ENCODE measurements around the gene CLCNKA. TPM values are rescaled to one million over a fixed set of nuclear protein-coding genes. Genes with fewer than 3 reads are reported as not detected.
"Not testable (repeated sequence)": the region's sequence is repeated elsewhere in the genome, so short reads cannot be mapped to it uniquely, and the experiment has no call there.

CLCNKA gene
- total and polyA plus RNA-seq, 8 donors, result 0.12 to 1.4 (median 0.84) TPM

DNA sequence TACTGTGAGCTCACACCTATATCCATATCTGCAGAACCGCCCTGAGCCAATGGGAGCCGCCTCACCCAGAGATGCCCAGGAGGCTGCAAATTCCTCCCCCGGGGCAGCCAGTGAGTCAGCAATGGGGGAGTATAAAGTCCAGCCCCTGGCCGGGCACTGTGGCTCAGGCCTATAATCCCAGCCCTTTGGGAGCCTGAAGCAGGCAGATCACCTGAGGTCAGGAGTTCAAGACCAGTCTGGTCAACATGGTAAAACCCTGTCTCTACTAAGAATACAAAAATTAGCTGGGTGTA is 16.7 kb downstream of the CLCNKA start:
- Histone ChIP-seq H3K27me3 (no peaks in the 10 kb centered on the region), H3K36me3 (no peaks in the 10 kb centered on the region), H3K27ac (no peak overlapping the region), H3K9me3 (no peaks in the 10 kb centered on the region), H3K4me1 (no peaks in the 10 kb centered on the region), H3K4me3 (no peak overlapping the region)
- DNase-seq, result no peak
- intact Hi-C loops (cut with DNase I), result no loop called here
- TF ChIP-seq, protein P1, sequence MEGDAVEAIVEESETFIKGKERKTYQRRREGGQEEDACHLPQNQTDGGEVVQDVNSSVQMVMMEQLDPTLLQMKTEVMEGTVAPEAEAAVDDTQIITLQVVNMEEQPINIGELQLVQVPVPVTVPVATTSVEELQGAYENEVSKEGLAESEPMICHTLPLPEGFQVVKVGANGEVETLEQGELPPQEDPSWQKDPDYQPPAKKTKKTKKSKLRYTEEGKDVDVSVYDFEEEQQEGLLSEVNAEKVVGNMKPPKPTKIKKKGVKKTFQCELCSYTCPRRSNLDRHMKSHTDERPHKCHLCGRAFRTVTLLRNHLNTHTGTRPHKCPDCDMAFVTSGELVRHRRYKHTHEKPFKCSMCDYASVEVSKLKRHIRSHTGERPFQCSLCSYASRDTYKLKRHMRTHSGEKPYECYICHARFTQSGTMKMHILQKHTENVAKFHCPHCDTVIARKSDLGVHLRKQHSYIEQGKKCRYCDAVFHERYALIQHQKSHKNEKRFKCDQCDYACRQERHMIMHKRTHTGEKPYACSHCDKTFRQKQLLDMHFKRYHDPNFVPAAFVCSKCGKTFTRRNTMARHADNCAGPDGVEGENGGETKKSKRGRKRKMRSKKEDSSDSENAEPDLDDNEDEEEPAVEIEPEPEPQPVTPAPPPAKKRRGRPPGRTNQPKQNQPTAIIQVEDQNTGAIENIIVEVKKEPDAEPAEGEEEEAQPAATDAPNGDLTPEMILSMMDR (IDR thresholded peaks at IDR 0.05), result no peak
- no peak for ATAC-seq

- H3K36me3 ChIP-seq; intact Hi-C loops (cut with DNase I); DNase-seq: not testable (repeated sequence)
Measured at GRCh38 chr1:16039871-16040270, 18.0 kb downstream of the CLCNKA start.

DNA sequence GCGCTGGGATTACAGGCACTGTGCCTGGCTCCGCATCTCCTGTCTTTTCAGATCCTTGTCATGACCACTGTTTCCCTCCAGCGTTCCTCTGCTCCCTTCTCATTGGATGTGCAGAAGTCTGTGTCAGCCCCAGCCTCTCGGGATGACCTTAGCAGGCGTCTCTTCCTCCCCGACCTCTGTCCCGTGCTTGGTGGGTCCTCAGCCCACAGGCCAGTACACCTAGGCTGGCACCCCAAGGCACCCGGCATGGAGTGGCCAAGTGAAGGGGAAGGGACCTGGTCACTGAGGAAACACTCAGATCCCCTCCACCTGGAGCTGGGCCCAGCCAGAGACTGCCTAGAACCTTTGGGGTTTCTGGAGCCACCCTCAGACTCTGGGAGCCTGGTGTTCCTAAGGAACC is 19.4 kb downstream of the CLCNKA start:
- H3K9me3 ChIP-seq, result no peaks in the 10 kb centered on the region
- TF ChIP-seq, protein P1 (IDR thresholded peaks at IDR 0.05), result no peak
- no peaks in the 10 kb centered on the region for H3K4me1 ChIP-seq
- no peak overlapping the region for H3K27ac ChIP-seq
- H3K4me3 ChIP-seq, result no peak overlapping the region
- DNase-seq (peak in 1 of 4 donors; percentile 60), ATAC-seq (no peak)
- intact Hi-C loops (cut with DNase I), result no loop called here
- no peaks in the 10 kb centered on the region for H3K36me3 ChIP-seq
- H3K27me3 ChIP-seq, result no peaks in the 10 kb centered on the region

More at GRCh38 chr1:16039871-16040270, 18.0 kb downstream of the CLCNKA start:
- not testable (repeated sequence) for H3K27me3 ChIP-seq, H3K9me3 ChIP-seq, H3K4me1 ChIP-seq, H3K27ac ChIP-seq, H3K4me3 ChIP-seq, ATAC-seq

DNA sequence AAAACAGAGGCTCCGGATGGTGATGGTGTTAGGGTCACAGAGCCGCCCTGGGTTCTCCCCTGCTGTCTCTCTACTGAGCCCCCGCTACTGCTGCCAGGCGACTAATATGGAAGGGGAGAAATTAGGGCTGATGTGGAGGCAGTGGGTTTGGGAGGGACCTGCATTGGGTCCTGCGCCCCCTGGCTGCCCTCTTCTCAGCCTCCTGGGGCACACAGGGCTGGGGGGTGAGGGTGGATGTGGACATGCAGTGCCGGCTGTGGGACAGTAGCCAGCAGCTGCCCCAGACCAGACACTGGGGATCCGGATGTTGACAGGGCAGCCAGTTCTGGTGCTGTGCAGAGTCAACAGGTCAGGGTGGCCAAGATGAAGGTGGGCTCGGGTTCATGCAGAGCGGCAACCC is 20.3 kb downstream of the CLCNKA start:
- Histone ChIP-seq H3K27me3 (no peaks in the 10 kb centered on the region), H3K4me3 (no peak overlapping the region), H3K9me3 (no peaks in the 10 kb centered on the region), H3K27ac (no peak overlapping the region), H3K36me3 (no peaks in the 10 kb centered on the region), H3K4me1 (no peaks in the 10 kb centered on the region)
- ATAC-seq (no peak), DNase-seq (no peak)
- TF ChIP-seq, protein P1 (IDR thresholded peaks at IDR 0.05), result no peak
- intact Hi-C loops (cut with DNase I), result no loop called here

DNA sequence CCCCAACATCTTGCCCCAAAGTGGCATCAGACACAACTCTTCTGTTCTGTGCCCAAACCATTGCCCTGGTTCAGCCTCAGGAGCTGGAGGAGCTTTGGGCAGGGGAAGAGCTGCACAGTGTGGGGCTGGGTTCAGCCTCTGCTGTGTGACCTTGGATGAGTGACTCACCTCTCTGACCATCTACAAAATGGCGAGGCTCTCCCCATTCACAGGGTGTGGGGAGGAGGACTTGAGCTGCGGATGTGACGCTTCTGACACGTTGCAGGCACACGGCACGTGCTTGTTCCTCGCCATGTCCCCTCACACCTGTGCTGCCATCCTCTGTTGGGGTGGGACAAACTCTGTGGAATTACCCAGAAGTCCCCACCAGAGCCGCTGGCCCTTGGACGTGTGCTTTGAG is 20.8 kb downstream of the CLCNKA start:
- H3K36me3 ChIP-seq; intact Hi-C loops (cut with DNase I): not testable (repeated sequence)

DNA sequence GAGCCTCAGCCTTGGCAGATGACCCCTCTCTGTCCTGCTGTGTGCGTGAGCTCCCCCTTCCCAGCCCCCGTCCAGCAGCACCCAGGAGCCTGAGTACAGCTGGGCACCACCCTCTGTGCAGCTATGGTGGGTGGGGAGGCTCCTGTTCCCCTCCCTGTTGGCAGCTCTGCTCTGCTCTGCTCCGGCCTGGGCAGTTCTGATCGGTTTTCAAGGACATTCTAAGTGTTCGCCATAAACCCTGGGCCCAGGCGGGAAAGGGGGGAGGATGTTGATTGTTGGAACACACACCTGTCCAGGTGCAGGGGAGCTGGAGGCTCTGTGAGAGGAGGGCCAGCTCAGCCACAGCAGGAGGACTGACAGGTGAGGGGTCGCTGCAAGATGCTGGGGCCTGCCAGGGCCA is 21.7 kb downstream of the CLCNKA start, which contains the start of gene CLCNKB:
Gene CLCNKB (plus strand): TSS at position 262 of the 400 bp plus-strand sequence. CDS start 711 bp downstream, outside the sequence.
- TF ChIP-seq, protein P1 (IDR thresholded peaks at IDR 0.05), result no peak
- no peaks in the 10 kb centered on the region for H3K4me1 ChIP-seq
- H3K27ac ChIP-seq, result no peak within 1 kb of the TSS
- H3K9me3 ChIP-seq, result no peaks in the 10 kb centered on the region
- H3K4me3 ChIP-seq, result no peak within 1 kb of the TSS
- ATAC-seq (no peak), DNase-seq (peak in 2 of 4 donors; percentile 46 to 54)
- peaks cover 0 to 1% of the 10 kb centered on the region in 2 donors for H3K27me3 ChIP-seq
- intact Hi-C loops (cut with DNase I), result no loop called here
- no peaks in the 10 kb centered on the region for H3K36me3 ChIP-seq

More for the DNA sequence above, 20.8 kb downstream of the CLCNKA start:
- not testable (repeated sequence) for H3K4me1 ChIP-seq, H3K27ac ChIP-seq, H3K27me3 ChIP-seq, ATAC-seq, DNase-seq, H3K9me3 ChIP-seq, H3K4me3 ChIP-seq

Data from left lung (tissue), 10 donors.